ENCODE data around the gene DOCK3.

GRCh38 chr3:51340989-51341636 lies 666.4 kb downstream of the DOCK3 start:
- TF ChIP-seq CTCF (conservative IDR thresholded peaks at IDR 0.05; ENCODE audit: low read depth, low read length) (no peak), EZH2 (IDR thresholded peaks at IDR 0.05; ENCODE audit: borderline replicate concordance, low read depth, low read length, poor library complexity, severe bottlenecking) (no peak)
